ENCODE measurements around the gene ZBTB9.

The ZBTB9 gene

DNA sequence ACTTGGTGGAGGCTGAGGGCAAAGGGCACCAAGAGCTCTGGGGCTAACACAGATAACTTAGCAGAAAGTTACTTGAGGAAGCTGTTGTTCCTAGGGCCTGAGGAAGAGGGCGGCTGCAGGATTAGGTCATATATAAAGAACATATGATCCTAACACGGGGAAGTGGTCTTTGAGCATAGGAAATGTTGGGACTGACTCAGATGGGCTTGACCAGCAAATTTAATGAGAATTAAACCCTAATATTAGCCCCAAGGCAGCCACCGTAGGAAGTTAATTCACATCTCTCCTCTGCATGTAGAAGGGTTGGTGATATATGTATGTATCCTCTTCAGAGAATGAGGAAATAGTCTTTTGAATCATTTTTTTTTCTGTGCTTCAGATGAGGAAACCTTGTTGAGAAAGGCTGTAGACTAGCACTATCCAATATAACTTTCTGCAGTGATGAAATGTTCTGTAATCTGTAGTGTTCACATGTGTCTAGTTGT, 9.2 kb upstream of the ZBTB9 start:
- TF ChIP-seq, protein P1, sequence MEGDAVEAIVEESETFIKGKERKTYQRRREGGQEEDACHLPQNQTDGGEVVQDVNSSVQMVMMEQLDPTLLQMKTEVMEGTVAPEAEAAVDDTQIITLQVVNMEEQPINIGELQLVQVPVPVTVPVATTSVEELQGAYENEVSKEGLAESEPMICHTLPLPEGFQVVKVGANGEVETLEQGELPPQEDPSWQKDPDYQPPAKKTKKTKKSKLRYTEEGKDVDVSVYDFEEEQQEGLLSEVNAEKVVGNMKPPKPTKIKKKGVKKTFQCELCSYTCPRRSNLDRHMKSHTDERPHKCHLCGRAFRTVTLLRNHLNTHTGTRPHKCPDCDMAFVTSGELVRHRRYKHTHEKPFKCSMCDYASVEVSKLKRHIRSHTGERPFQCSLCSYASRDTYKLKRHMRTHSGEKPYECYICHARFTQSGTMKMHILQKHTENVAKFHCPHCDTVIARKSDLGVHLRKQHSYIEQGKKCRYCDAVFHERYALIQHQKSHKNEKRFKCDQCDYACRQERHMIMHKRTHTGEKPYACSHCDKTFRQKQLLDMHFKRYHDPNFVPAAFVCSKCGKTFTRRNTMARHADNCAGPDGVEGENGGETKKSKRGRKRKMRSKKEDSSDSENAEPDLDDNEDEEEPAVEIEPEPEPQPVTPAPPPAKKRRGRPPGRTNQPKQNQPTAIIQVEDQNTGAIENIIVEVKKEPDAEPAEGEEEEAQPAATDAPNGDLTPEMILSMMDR (IDR thresholded peaks at IDR 0.05; ENCODE audit: insufficient read depth, low read length, poor library complexity, severe bottlenecking) = no peak
- TF ChIP-seq EZH2phosphoT487 (conservative IDR thresholded peaks at IDR 0.05; ENCODE audit: low read length) = no peak
- H3K36me3 ChIP-seq (ENCODE audit: low read length) = no peaks in the 10 kb centered on the region
- no peaks in the 10 kb centered on the region for H3K9me3 ChIP-seq (ENCODE audit: insufficient read depth, low read length)
- no peaks in the 10 kb centered on the region for H4K20me1 ChIP-seq (ENCODE audit: low read depth, low read length)
- no peak overlapping the region for H2AFZ ChIP-seq (ENCODE audit: low read depth, low read length, severe bottlenecking)
- H3K9ac ChIP-seq (ENCODE audit: low read length) = no peak overlapping the region
- H3K4me3 ChIP-seq (ENCODE audit: insufficient read depth, low read length, poor library complexity, severe bottlenecking) = no peak overlapping the region
- no peak overlapping the region for H3K27ac ChIP-seq (ENCODE audit: low read depth, low read length)
- no peaks in the 10 kb centered on the region for H3K27me3 ChIP-seq (ENCODE audit: low read length)
- no peaks in the 10 kb centered on the region for H3F3A ChIP-seq (ENCODE audit: insufficient read depth)
- H3K4me2 ChIP-seq (ENCODE audit: low read depth, low read length, poor library complexity, severe bottlenecking) = no peak overlapping the region
- H3K9me2 ChIP-seq (replicated peaks; ENCODE audit: insufficient read depth, low read length) = no peaks in the 10 kb centered on the region
- no peaks in the 10 kb centered on the region for H3K79me2 ChIP-seq (ENCODE audit: insufficient read depth, low read length)

DNA sequence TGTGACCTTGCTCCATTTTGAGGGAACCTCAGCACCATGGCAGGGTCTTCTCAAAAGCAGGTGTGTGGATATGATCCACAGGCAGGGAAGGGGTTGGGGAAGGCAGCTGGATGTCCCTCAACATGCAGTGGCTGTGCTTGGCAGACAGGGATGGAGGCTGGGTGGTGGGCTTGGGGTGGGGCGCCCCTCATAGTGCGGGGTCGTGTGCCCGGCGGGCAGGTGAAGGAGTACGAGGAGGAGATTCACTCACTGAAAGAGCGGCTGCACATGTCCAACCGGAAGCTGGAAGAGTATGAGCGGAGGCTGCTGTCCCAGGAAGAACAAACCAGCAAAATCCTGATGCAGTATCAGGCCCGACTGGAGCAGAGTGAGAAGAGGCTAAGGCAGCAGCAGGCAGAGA, 8.0 kb upstream of the ZBTB9 start:
- Histone ChIP-seq H3K79me2 (ENCODE audit: insufficient read depth, low read length) (no peaks in the 10 kb centered on the region), H3K9me2 (replicated peaks; ENCODE audit: insufficient read depth, low read length) (no peaks in the 10 kb centered on the region), H3K27me3 (ENCODE audit: low read length) (no peaks in the 10 kb centered on the region), H3K9me3 (ENCODE audit: insufficient read depth, low read length) (no peaks in the 10 kb centered on the region), H4K20me1 (ENCODE audit: low read depth, low read length) (no peaks in the 10 kb centered on the region), H3K4me3 (ENCODE audit: insufficient read depth, low read length, poor library complexity, severe bottlenecking) (no peak overlapping the region), H2AFZ (ENCODE audit: low read depth, low read length, severe bottlenecking) (no peak overlapping the region), H3F3A (ENCODE audit: insufficient read depth) (no peaks in the 10 kb centered on the region), H3K36me3 (ENCODE audit: low read length) (no peaks in the 10 kb centered on the region), H3K9ac (ENCODE audit: low read length) (no peak overlapping the region), H3K4me2 (ENCODE audit: low read depth, low read length, poor library complexity, severe bottlenecking) (no peak overlapping the region), H3K27ac (ENCODE audit: low read depth, low read length) (no peak overlapping the region)
- TF ChIP-seq, protein P1 (IDR thresholded peaks at IDR 0.05; ENCODE audit: insufficient read depth, low read length, poor library complexity, severe bottlenecking) = no peak
- no peak for TF ChIP-seq EZH2phosphoT487 (conservative IDR thresholded peaks at IDR 0.05; ENCODE audit: low read length)

DNA sequence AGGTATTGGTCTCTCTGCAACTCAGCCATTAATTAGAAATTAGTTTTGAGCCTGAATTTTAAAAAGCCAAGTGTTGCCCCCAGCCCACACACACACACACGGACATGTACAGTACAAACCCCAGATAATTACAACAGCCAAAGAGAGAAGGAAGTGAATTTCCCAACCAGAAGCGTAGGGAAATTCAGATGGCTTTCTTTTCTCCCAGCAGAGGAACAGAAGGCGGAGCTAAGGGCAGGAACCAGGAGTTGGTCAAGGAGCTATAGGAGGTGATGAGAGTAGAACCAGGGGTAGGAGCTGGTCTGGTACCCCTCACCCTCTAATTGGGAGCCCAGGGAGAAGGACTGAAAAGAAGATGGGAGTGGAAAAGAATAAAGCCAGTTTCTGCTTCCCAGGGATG, 3.9 kb upstream of the ZBTB9 start:
- H3K4me2 ChIP-seq (ENCODE audit: low read depth, low read length, poor library complexity, severe bottlenecking) = no peak overlapping the region
- H3K9me3 ChIP-seq (ENCODE audit: insufficient read depth, low read length) = no peaks in the 10 kb centered on the region
- H3K9me2 ChIP-seq (replicated peaks; ENCODE audit: insufficient read depth, low read length) = no peaks in the 10 kb centered on the region
- no peak overlapping the region for H3K4me3 ChIP-seq (ENCODE audit: insufficient read depth, low read length, poor library complexity, severe bottlenecking)
- H3K9ac ChIP-seq (ENCODE audit: low read length) = no peak overlapping the region
- no peaks in the 10 kb centered on the region for H3F3A ChIP-seq (ENCODE audit: insufficient read depth)
- H2AFZ ChIP-seq (ENCODE audit: low read depth, low read length, severe bottlenecking) = no peak overlapping the region
- peaks cover 15% of the 10 kb centered on the region; the same call in 1 of the 2 replicates for H3K79me2 ChIP-seq (ENCODE audit: insufficient read depth, low read length)
- H3K36me3 ChIP-seq (ENCODE audit: low read length) = no peaks in the 10 kb centered on the region
- no peak overlapping the region for H3K27ac ChIP-seq (ENCODE audit: low read depth, low read length)
- no peaks in the 10 kb centered on the region for H3K27me3 ChIP-seq (ENCODE audit: low read length)
- no peaks in the 10 kb centered on the region for H4K20me1 ChIP-seq (ENCODE audit: low read depth, low read length)
- no peak for TF ChIP-seq EZH2phosphoT487 (conservative IDR thresholded peaks at IDR 0.05; ENCODE audit: low read length)
- TF ChIP-seq, protein P1 (IDR thresholded peaks at IDR 0.05; ENCODE audit: insufficient read depth, low read length, poor library complexity, severe bottlenecking) = no peak
